HG03378 (cell line): ENCODE results near the gene GKAP1.
"Not testable (repeated sequence)": the region's sequence is repeated elsewhere in the genome, so short reads cannot be mapped to it uniquely, and the experiment has no call there.

ENCODE experiments used
- ATAC-seq: cut with Tn5 transposase; IDR thresholded peaks from one replicate; pipeline ENCODE4 v1.9.1; 2021; ENCODE audit warnings: mild to moderate bottlenecking, moderate library complexity; ENCODE audit not compliant: unreplicated experiment

The GKAP1 gene

GRCh38 chr9:83733739-83734138 lies 83.8 kb downstream of the GKAP1 start:
- ATAC-seq, result no peak

DNA sequence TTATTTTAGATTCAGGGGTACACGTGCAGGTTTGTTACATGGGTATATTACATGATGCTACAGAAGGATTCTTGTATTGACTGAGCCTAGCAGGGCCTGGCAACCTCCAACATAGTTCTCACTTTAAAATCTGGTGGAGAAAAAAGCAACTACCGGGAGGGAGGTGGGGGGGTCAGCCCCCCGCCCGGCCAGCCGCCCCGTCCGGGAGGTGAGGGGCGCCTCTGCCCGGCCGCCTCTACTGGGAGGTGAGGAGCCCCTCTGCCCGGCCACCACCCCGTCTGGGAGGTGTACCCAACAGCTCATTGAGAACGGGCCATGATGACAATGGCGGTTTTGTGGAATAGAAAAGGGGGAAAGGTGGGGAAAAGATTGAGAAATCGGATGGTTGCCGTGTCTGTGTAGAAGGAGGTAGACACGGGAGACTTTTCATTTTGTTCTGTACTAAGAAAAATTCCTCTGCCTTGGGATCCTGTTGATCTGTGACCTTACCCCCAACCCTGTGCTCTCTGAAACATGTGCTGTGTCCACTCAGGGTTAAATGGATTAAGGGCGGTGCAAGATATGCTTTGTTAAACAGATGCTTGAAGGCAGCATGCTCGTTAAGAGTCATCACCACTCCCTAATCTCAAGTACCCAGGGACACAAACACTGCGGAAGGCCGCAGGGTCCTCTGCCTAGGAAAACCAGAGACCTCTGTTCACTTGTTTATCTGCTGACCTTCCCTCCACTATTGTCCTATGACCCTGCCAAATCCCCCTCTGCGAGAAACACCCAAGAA lies 88.8 kb downstream of the GKAP1 start:
- not testable (repeated sequence) for ATAC-seq

- no peak for ATAC-seq
Measured at GRCh38 chr9:83724436-83724835, 93.1 kb downstream of the GKAP1 start.

DNA sequence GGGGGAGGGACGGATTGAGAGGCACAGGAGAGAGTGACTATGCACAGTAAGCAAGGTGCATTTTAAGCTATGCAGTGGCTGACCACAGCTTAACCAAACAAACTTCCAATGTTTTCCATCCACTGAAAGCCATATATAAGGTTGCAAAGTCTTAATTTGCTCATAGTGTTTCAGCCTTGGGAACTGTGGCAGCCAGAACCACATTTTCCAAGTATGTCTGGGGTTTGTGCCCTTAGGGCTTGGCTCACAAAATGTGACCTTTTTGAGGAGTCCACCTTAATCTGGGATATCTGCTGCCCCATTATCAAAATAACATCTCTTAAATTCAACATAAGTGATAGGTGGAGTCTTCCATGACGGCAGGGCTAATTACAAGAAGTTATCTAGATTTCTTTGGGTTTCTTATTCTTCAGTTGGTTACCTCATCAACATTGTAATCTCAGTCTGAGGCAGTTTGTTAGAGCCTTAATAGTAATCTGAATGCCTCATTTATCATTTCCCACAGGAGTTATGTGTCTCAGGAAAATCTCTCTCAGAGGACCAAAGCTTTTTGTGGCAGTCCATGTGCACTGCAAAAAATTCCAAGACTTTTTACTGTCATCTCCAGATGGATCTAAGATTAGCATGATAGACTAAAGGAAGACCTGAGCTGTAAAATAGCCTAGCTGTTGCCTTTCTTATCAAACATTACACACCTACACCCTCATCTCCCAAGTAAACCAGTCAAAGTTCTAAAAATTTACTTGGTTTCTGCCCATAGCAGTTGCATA lies 94.7 kb downstream of the GKAP1 start:
- no peak for ATAC-seq

DNA sequence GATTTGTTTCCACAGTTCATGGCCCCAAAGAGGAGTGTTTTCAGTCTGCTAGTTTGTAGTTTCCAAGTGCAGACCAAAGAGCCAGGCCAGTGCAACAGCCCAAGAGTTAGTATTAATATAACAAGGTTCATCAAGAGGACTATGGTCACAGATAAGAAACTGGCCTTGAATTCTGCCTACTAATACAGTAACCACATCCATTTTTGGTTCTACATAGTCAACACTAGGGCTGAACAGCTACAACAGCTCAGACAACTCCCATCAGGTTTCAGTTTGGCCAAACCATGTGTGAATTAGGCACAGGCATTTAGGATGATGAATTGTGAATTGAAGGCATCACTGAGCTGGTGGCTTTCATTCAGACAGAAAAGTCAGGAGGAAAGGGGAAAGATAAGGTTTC lies 96.1 kb downstream of the GKAP1 start:
- ATAC-seq, result no peak

- no peak for ATAC-seq
Measured at GRCh38 chr9:83715794-83716193, 101.8 kb downstream of the GKAP1 start.

GRCh38 chr9:83715221-83715620 lies 102.3 kb downstream of the GKAP1 start:
- no peak for ATAC-seq

DNA sequence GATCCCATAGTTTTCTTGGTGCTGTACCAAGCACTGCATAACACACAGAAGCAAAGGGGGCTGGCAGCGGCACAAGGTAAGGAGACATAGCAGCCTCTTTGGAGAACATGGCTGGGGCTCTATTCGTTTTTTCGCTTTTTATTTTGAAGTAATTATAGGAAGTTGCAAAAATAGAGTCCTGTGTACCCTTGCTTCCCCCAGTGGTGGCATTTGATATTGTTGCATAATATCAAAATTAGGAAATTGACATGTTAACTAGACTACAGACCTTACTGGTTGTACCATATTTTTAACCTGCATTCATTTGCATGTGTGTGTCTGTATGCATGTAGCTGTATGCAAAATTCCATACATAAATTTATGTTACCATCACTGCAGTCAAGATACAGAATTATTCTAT lies 103.2 kb downstream of the GKAP1 start:
- ATAC-seq, result no peak

DNA sequence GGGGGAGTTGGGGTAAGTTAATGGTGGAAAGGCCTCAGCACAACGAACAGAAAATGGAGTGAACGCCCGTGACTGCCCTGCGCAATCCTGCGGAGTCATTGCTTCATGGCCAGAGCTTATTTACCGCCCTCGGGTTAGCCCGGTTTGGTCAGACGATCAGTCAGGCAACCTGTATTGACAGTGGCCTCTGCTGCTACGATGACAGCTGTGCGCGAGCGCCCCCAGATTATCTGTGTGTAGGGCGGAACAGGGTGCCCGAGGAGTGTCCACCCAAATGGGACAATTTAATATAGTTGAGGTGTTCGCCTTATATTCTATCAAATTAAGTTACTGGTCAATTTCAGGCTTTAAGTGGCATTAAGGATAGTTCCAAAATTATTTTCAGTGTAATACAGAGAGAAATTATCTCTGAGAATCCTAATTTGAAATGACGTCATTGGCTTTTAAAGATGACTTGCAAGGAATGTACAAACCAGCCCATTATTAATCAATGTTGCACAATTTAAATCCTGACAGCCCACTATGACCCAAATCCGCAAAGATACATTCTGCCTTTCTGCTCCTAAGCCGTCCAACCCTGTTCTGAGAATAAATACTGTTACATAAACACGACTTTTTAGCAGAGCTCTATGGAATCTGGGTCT lies 108.9 kb downstream of the GKAP1 start:
- peak; percentile 65 for ATAC-seq

DNA sequence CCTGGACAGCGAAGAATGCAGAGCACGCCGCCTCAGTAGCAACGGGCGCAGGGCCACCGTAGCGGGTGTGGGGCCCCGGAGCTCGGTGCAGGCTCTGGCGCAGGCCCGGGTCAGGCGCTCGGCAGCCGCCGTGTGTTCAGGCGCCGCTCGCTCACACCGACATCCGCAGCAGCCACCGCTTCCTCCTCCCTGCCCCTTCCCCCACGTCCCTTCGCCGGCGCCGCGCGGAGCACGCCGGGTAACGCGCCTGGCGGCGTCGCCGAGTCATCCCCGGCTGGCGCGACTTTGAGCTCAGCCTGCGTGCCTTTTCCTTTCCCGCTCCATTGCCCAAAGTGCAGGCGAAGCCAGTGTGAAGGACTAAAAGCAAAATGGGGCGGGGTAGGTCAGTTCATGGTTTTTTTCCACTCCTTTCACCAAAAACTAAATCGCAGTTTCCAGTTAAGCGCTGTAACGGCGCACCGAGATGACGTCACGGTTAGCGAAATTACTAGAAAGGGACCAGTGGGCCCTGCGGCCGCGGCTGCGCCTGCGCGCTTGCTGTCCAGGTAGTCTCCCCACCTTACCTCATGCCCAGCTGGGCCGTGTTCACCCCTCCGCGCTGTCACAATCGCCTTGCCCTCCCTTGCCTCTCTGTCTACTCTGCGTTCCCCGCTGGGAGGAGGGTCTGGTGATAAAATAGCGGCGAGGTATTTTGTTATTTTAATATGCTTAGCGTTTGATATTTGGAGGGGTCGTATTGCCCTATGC lies 109.6 kb downstream of the GKAP1 start, which contains the start of gene UBQLN1:
Gene UBQLN1, minus strand, starts transcription at position 191 of the 747 bp plus-strand sequence. CDS start 279 bp downstream, outside the sequence.
- ATAC-seq, result peak; percentile 57

DNA sequence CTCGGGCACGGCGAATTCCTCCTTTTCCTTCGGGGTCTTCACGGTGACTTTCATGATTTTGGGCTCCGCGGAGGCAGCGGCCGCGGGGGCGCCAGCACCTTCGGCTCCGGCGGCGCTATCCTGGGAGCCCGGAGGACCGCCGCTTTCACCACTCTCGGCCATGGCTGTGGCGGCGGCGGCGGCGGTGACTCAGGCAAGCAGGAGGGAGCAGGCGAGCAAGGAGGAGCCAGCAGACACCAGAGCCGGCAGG lies 110.1 kb downstream of the GKAP1 start:
- peak; percentile 45 for ATAC-seq

GRCh38 chr9:83706676-83707517 lies 110.7 kb downstream of the GKAP1 start:
- ATAC-seq, result peak; percentile 19

GRCh38 chr9:83705219-83705651 lies 112.3 kb downstream of the GKAP1 start:
- ATAC-seq, result not testable (repeated sequence)

GRCh38 chr9:83701769-83702168 lies 115.8 kb downstream of the GKAP1 start:
- no peak for ATAC-seq

DNA sequence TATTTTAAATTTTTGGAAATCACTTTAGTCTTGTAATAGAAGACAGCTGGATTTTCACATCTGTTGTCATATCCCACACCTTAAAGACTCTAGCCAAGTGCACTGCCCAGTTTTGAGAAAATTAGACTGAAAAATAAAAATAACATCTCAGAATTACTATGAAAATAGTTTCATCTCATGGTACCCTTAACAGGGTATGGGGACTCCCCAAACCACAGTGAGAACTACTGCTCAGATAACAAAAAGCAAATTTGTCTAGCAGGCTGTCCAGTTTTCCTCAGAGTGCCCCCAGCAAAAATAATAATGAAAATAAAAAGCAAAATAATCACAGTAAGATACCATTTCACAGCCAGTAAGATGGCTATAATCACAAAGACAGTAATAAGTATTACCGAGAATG lies 116.3 kb downstream of the GKAP1 start:
- ATAC-seq, result no peak

DNA sequence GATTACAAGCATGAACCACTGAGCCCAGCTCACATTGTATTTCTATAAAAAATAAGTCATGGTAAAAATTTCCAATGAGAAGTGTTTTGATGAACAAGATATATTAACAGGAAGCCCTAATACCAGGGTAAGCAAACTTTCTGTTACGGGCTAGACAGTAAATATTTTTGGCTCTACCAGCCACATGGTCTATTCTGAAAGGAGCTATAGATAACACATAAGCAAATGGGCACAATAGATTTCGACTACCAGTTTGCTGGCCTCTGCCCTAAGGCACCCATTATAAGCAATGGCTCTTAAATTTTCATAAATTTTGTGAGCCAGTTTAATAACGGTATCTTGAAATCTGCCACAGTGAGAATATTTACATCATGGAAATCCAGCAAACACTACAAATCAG lies 118.0 kb downstream of the GKAP1 start:
- ATAC-seq, result peak; percentile 14

DNA sequence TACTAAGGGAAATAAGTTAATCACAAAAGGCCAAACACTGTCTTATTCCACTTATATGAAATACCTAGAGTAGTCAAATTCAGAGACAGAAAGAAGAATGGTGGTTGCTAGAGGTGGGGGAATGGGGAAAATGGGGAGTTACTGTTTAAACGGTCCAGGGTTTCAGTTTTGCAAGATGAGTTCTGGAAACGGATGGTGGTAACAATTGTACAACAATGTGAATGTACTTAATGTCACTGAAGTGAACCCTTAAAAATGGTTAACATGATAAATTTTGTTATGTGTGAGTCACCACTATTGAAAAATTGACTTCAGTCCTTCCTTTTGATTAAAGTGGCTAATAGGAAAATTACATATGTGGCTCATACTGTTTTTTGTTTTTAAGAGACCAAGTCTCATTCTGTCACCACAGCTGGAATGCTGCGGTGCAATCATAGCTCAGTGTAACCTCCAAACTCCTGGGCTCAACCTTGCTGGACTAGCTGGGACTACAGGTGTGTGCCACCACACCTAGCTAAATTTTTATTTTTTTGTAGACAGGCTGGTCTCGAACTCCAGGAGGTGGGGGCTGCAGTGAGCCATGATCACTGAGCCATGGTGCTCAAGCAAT lies 118.5 kb downstream of the GKAP1 start:
- ATAC-seq, result peak; percentile 38

GRCh38 chr9:83691492-83691891 lies 126.1 kb downstream of the GKAP1 start:
- ATAC-seq, result no peak
